Esophagus muscularis mucosa (tissue), 4 donors: Measurements from ENCODE around the gene MOBP.

Experiments
- CTCF ChIP-seq, 3 experiments: fragments of 200-600 bp in 2 of 3; fragments of 450-650 bp in 1 of 3; sonication (generic) in 2 of 3; IDR thresholded peaks; one replicate each; pipeline ENCODE4 v1.5.1; 2017 to 2019; ENCODE audit warnings: antibody characterized with exemption in 3 of 3, mild to moderate bottlenecking in 2 of 3, moderate library complexity in 1 of 3
- EP300 ChIP-seq: sonication (generic); formaldehyde crosslinking; IDR thresholded peaks from one replicate; pipeline ENCODE4 v1.6.1; 2017; ENCODE audit warnings: antibody characterized with exemption
- POLR2A ChIP-seq: fragments of 450-650 bp; IDR thresholded peaks from one replicate; pipeline ENCODE4 v1.6.1; 2017; ENCODE audit warnings: antibody characterized with exemption, moderate library complexity, mild to moderate bottlenecking, low read depth

GRCh38 chr3:39550354-39551051 is 83.0 kb downstream of the MOBP start:
- no peak for TF ChIP-seq CTCF (IDR thresholded peaks at IDR 0.05)
- TF ChIP-seq EP300, result no peak
- TF ChIP-seq POLR2A, result no peak
